ENCODE data around the gene EHMT2. TPM values are rescaled to one million over a fixed set of nuclear protein-coding genes. Genes with fewer than 3 reads are reported as not detected.
"Not testable (repeated sequence)": the region's sequence is repeated elsewhere in the genome, so short reads cannot be mapped to it uniquely, and the experiment has no call there.

EHMT2 gene
- 10 to 100 TPM; 57.0 to 58.4 TPM for total RNA-seq

DNA sequence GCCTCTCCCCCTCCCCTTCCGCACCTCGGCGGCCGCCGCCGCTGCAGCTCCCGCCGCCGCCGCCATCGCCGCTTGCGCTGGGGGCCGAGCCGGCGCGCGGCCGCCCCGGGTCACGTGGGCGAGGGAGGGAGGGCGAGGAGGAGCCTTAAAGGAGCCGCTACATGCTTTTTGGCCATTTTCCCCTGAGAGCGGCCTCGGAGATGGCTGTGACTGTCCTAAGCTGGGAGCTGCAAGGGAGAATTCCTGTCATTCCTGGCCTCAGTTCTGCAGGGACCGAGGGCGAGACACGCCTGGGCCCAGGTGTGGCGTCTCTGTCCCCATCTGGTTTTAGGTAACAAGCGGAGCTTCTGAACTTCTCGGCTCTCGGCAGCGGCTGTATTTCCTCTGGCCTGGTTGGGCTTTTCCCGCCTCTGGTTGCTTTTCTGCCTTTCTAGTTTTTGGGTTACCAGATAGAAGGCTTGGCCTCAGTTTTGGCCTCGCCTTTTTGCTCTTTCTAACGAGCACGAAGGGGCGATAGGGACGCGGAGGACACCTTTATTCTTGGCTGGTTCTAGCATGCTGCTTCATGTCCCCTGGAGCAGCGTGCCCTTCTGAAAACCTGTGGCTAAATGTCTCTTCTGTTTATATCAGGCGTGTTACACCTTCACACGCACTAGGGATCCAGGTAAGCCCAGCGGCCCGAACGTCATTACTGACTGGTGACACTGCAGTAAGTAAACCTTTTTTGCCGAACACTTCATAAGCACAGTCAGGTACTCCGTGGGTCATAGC is at the start of gene EHMT2:
TSS of gene EHMT2 (minus strand) at position 87 of the 771 bp plus-strand sequence. CDS start at position 66, 21 bp downstream.
- ChIA-PET CTCF (interaction anchor here (0.5 to 2.3 kb wide), 17 partner anchors 14 to 305 kb away, joined by 3 to 7 read pairs (median 4); partner anchors contain the start of genes ABHD16A, DXO, NCR3 and NEU1), POLR2A (interaction anchor here (0.7 to 2.6 kb wide), 24 partner anchors 9 to 403 kb away, joined by 3 to 22 read pairs (median 4); partner anchors contain the start of genes DDX39B, DXO, FKBPL and GPANK1)
- peak within 1 kb of the TSS; percentile 84 for H3K27ac Mint-ChIP-seq
- no peaks in the 10 kb centered on the region for H3K9me3 Mint-ChIP-seq
- DNase-seq = peak; percentile 91
- H3K4me1 Mint-ChIP-seq = peaks cover 49% of the 10 kb centered on the region
- H3K36me3 Mint-ChIP-seq (ENCODE audit: low read depth) = peaks cover 19% of the 10 kb centered on the region
- H3K4me3 Mint-ChIP-seq = peak within 1 kb of the TSS; percentile 90
- H3K27me3 Mint-ChIP-seq = peaks cover 5% of the 10 kb centered on the region

DNA sequence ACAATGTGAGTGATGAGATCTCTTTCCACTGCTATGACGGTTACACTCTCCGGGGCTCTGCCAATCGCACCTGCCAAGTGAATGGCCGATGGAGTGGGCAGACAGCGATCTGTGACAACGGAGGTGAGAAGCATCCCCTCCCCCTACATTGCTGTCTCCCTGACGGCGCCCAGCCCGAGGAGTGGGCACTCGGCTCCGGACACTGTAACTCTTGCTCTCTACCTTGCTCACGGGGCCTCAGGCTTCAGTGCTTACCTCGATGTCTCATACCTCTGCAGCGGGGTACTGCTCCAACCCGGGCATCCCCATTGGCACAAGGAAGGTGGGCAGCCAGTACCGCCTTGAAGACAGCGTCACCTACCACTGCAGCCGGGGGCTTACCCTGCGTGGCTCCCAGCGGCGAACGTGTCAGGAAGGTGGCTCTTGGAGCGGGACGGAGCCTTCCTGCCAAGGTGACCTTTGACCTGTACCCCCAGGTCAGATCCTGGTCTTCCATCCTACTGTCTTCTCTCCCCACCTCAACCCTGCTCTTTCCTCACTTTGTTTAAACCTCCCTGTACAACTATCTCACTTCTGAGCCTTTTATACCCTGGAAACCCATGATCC is 49.7 kb upstream of the EHMT2 start:
- H3K27ac Mint-ChIP-seq = no peak overlapping the region
- no peak overlapping the region for H3K4me3 Mint-ChIP-seq
- ChIA-PET CTCF (no interaction called here), POLR2A (interaction anchor here (2.4 kb wide), 1 partner anchor 11 kb away, joined by 10 read pairs; the partner anchor contains the start of genes NELFE and SKIC2)
- DNase-seq = no peak
- H3K27me3 Mint-ChIP-seq = peaks cover 19% of the 10 kb centered on the region
- H3K4me1 Mint-ChIP-seq = peaks cover 5% of the 10 kb centered on the region
- peaks cover 5% of the 10 kb centered on the region for H3K36me3 Mint-ChIP-seq (ENCODE audit: low read depth)
- H3K9me3 Mint-ChIP-seq = no peaks in the 10 kb centered on the region

DNA sequence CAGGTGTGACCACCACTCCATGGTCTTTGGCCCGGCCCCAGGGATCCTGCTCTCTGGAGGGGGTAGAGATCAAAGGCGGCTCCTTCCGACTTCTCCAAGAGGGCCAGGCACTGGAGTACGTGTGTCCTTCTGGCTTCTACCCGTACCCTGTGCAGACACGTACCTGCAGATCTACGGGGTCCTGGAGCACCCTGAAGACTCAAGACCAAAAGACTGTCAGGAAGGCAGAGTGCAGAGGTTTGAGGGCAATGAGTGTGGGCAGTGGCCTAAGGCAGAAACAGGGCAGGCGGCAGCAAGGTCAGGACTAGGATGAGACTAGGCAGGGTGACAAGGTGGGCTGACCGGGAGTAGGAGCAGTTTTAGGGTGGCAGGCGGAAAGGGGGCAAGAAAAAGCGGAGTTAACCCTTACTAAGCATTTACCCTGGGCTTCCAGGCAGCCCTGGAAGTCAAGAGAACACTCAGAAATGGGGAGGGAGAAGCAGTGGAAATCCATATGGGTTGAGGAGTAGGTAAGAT is 48.9 kb upstream of the EHMT2 start:
- Mint-ChIP-seq H3K36me3 (ENCODE audit: low read depth) (peaks cover 5% of the 10 kb centered on the region), H3K4me3 (no peak overlapping the region), H3K4me1 (peaks cover 5% of the 10 kb centered on the region), H3K27me3 (peaks cover 21% of the 10 kb centered on the region), H3K9me3 (no peaks in the 10 kb centered on the region), H3K27ac (no peak overlapping the region)
- DNase-seq = no peak
- ChIA-PET CTCF (no interaction called here), POLR2A (interaction anchor here (1.7 kb wide), 1 partner anchor 13 kb away, joined by 5 read pairs; the partner anchor contains the start of genes NELFE and SKIC2)

DNA sequence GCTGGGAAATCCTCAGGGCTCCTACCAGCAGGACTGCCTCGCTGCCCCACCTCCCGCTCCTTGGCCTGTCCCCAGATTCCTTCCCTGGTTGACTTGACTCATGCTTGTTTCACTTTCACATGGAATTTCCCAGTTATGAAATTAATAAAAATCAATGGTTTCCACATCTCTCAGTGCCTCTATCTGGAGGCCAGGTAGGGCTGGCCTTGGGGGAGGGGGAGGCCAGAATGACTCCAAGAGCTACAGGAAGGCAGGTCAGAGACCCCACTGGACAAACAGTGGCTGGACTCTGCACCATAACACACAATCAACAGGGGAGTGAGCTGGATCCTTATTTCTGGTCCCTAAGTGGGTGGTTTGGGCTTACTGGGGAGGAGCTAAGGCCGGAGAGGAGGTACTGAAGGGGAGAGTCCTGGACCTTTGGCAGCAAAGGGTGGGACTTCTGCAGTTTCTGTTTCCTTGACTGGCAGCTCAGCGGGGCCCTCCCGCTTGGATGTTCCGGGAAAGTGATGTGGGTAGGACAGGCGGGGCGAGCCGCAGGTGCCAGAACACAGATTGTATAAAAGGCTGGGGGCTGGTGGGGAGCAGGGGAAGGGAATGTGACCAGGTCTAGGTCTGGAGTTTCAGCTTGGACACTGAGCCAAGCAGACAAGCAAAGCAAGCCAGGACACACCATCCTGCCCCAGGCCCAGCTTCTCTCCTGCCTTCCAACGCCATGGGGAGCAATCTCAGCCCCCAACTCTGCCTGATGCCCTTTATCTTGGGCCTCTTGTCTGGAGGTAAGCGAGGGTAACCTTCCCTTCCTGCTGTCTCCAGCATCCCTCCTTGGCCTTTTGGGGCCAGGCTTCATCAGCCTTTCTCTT is 48.2 kb upstream of the EHMT2 start, which contains the start of gene CFB:
TSS of gene CFB (plus strand) at position 589 of the 863 bp plus-strand sequence. CDS start at position 716, 127 bp downstream.
- CTCF ChIA-PET = no interaction called here
- no peak within 1 kb of the TSS for H3K4me3 Mint-ChIP-seq
- no peak for DNase-seq
- H3K36me3 Mint-ChIP-seq (ENCODE audit: low read depth) = peaks cover 2% of the 10 kb centered on the region
- peaks cover 21% of the 10 kb centered on the region for H3K27me3 Mint-ChIP-seq
- H3K9me3 Mint-ChIP-seq = no peaks in the 10 kb centered on the region
- H3K4me1 Mint-ChIP-seq = peaks cover 5% of the 10 kb centered on the region
- POLR2A ChIA-PET = interaction anchor here (1.0 to 1.7 kb wide), 3 partner anchors 12 to 26 kb away, joined by 3 to 5 read pairs (median 3); partner anchors contain the start of genes DXO, NELFE and SKIC2
- no peak within 1 kb of the TSS for H3K27ac Mint-ChIP-seq

DNA sequence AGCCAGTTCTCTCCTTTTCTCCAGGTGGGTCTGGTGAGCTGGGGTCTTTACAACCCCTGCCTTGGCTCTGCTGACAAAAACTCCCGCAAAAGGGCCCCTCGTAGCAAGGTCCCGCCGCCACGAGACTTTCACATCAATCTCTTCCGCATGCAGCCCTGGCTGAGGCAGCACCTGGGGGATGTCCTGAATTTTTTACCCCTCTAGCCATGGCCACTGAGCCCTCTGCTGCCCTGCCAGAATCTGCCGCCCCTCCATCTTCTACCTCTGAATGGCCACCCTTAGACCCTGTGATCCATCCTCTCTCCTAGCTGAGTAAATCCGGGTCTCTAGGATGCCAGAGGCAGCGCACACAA is 47.6 kb upstream of the EHMT2 start:
- Mint-ChIP-seq H3K27ac (no peak overlapping the region), H3K4me3 (no peak overlapping the region), H3K9me3 (no peaks in the 10 kb centered on the region), H3K4me1 (peaks cover 5% of the 10 kb centered on the region), H3K36me3 (ENCODE audit: low read depth) (no peaks in the 10 kb centered on the region), H3K27me3 (peaks cover 24% of the 10 kb centered on the region)
- CTCF ChIA-PET = no interaction called here
- POLR2A ChIA-PET = interaction anchor here (1.0 to 1.7 kb wide), 3 partner anchors 13 to 27 kb away, joined by 3 to 5 read pairs (median 3); partner anchors contain the start of genes DXO, NELFE and SKIC2
- no peak for DNase-seq

DNA sequence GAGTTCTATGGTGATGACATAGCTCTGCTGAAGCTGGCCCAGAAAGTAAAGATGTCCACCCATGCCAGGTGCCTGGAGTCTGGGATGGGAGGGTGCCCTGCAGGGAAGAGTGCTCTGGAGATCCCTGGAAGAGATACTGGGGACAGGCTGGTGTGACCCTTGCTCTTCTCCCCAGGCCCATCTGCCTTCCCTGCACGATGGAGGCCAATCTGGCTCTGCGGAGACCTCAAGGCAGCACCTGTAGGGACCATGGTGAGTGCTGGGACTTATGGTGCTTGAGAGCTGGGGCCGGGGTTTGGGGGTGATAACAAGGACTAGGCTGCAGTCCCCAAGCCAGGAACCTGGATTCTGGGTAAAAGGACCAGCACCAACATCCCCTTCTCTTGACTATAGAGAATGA is 46.2 kb upstream of the EHMT2 start:
- H3K36me3 Mint-ChIP-seq (ENCODE audit: low read depth) = no peaks in the 10 kb centered on the region
- H3K27ac Mint-ChIP-seq = no peak overlapping the region
- ChIA-PET POLR2A (no interaction called here), CTCF (no interaction called here)
- DNase-seq = no peak
- peaks cover 24% of the 10 kb centered on the region for H3K27me3 Mint-ChIP-seq
- H3K4me1 Mint-ChIP-seq = peaks cover 5% of the 10 kb centered on the region
- H3K4me3 Mint-ChIP-seq = no peak overlapping the region
- no peaks in the 10 kb centered on the region for H3K9me3 Mint-ChIP-seq

DNA sequence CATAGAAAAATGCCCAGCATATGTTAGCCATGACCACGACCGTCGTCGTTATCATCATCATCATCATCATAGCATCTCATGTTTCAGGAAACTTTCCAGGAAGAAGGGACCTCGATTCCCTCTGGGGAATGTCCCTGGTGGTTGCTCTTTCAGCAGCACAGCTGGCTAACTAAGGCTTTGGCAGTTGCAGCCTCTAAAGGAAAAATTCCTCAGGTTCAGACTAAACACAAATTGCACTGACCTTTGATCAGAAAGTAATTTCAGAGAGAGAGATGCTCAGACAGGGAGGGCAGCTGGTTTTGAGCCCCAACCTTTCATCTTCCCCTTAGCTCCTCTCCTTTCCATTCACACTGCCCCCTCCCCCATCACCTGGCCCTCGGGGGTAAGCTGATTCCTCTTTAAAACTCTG is 42.8 kb upstream of the EHMT2 start:
- DNase-seq = no peak
- ChIA-PET CTCF (interaction anchor here (1.4 to 1.9 kb wide), 2 partner anchors 10 to 170 kb away, joined by 6 read pairs; no protein-coding TSS in a partner anchor), POLR2A (no interaction called here)
- Mint-ChIP-seq H3K27me3 (peaks cover 17% of the 10 kb centered on the region), H3K9me3 (no peaks in the 10 kb centered on the region), H3K36me3 (ENCODE audit: low read depth) (no peaks in the 10 kb centered on the region), H3K4me3 (no peak overlapping the region), H3K27ac (no peak overlapping the region), H3K4me1 (no peaks in the 10 kb centered on the region)

DNA sequence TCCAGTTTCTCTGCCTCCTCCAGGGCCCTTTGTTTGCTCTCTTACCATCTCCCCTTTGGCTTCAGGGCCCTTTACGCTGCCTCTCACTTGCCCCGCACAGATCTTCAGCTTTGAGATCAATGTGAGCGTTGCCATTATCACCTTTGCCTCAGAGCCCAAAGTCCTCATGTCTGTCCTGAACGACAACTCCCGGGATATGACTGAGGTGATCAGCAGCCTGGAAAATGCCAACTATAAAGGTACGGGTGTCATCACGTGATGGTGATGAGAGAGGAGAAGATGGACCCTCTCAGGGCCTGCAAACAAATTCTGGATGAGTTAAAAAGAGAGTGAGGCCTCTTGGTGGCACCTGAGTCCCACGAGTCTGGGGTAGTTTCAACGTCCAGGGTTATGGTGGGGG is 38.3 kb upstream of the EHMT2 start:
- Mint-ChIP-seq H3K36me3 (ENCODE audit: low read depth) (no peaks in the 10 kb centered on the region), H3K27me3 (peaks cover 4% of the 10 kb centered on the region), H3K9me3 (no peaks in the 10 kb centered on the region), H3K4me1 (no peaks in the 10 kb centered on the region), H3K27ac (no peak overlapping the region), H3K4me3 (no peak overlapping the region)
- no peak for DNase-seq
- POLR2A ChIA-PET = no interaction called here
- CTCF ChIA-PET = no interaction called here

DNA sequence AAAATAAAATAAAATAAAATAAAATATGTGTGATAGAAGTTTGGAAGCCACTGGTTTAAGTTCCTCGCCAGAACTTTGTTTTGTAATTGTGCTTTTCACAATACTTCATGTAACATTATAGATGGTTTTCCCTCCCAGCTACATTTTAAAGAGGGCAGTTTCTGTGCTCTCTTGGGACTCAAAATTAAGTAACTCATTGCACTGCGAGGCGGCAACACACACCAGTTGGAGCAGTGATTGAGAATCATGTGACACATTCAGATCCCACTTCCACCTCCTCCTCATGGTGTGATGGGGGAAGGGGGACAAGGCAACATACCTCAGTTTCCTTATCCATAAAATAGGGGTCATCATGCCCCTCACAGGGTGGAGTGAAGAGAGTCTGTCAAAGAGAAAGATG is 37.5 kb upstream of the EHMT2 start:
- CTCF ChIA-PET = interaction anchor here (1.1 kb wide), 1 partner anchor 37 kb away, joined by 4 read pairs; no protein-coding TSS in a partner anchor
- H3K9me3 Mint-ChIP-seq = no peaks in the 10 kb centered on the region
- peaks cover 2% of the 10 kb centered on the region for H3K27me3 Mint-ChIP-seq
- H3K27ac Mint-ChIP-seq = no peak overlapping the region
- H3K36me3 Mint-ChIP-seq (ENCODE audit: low read depth) = no peaks in the 10 kb centered on the region
- no peak for DNase-seq
- POLR2A ChIA-PET = no interaction called here
- no peaks in the 10 kb centered on the region for H3K4me1 Mint-ChIP-seq
- H3K4me3 Mint-ChIP-seq = no peak overlapping the region

DNA sequence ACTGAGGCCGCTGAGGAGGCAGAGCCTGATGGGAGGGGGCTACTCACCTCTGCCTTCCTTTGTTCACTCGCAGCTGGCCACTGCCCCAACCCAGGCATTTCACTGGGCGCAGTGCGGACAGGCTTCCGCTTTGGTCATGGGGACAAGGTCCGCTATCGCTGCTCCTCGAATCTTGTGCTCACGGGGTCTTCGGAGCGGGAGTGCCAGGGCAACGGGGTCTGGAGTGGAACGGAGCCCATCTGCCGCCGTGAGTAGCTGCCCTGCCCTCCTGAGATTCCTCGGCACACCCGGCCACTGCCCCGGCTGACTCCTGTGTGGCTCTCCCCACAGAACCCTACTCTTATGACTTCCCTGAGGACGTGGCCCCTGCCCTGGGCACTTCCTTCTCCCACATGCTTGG is 36.0 kb upstream of the EHMT2 start:
- H3K9me3 Mint-ChIP-seq = no peaks in the 10 kb centered on the region
- no peak for DNase-seq
- no peak overlapping the region for H3K27ac Mint-ChIP-seq
- H3K4me3 Mint-ChIP-seq = no peak overlapping the region
- H3K4me1 Mint-ChIP-seq = no peaks in the 10 kb centered on the region
- ChIA-PET POLR2A (no interaction called here), CTCF (no interaction called here)
- no peaks in the 10 kb centered on the region for H3K36me3 Mint-ChIP-seq (ENCODE audit: low read depth)
- H3K27me3 Mint-ChIP-seq = peaks cover 2% of the 10 kb centered on the region

DNA sequence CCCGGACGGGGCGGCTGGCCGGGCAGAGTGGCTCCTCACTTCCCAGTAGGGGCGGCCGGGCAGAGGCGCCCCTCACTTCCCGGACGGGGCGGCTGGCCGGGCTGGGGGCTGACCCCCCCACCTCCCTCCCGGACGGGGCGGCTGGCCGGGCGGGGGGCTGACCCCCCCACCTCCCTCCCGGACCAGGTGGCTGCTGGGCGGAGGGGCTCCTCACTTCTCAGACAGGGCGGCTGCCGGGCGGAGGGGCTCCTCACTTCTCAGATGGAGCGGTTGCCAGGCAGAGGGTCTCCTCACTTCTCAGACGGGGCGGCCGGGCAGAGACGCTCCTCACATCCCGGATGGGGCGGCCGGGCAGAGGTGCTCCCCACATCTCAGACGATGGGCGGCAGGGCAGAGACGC is 34.6 kb upstream of the EHMT2 start:
- POLR2A ChIA-PET, H3K27me3 Mint-ChIP-seq, H3K4me3 Mint-ChIP-seq: not testable (repeated sequence)

DNA sequence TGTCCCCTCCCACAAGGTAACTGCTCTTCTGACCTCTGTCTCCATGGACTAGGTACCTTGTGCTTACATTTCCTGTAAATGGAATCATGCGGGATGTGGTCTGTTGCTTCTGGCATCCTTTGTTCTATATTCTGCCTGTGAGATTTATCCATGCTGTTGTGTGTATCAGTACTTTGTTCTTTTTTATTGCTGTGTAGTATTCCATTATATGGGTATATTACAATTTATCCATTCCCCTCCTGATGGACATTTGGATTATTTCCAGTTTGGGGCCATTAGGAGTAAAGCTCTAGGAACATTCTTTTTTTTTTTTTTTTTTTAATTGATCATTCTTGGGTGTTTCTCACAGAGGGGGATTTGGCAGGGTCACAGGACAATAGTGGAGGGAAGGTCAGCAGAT is 33.5 kb upstream of the EHMT2 start:
- ChIA-PET CTCF (no interaction called here), POLR2A (no interaction called here)
- H3K4me3 Mint-ChIP-seq = no peak overlapping the region

More for the DNA sequence above, 34.6 kb upstream of the EHMT2 start:
- DNase-seq; CTCF ChIA-PET; H3K36me3 Mint-ChIP-seq (ENCODE audit: low read depth); H3K4me1 Mint-ChIP-seq; H3K9me3 Mint-ChIP-seq; H3K27ac Mint-ChIP-seq: not testable (repeated sequence)

DNA sequence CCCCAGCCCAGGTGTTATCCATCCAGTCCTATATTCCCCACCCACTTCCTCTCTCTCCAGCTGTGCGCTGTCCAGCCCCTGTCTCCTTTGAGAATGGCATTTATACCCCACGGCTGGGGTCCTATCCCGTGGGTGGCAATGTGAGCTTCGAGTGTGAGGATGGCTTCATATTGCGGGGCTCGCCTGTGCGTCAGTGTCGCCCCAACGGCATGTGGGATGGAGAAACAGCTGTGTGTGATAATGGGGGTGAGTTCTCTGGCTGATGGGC is 31.1 kb upstream of the EHMT2 start:
- CTCF ChIA-PET = no interaction called here

More for the DNA sequence above, 33.5 kb upstream of the EHMT2 start:
- Mint-ChIP-seq H3K4me1 (no peaks in the 10 kb centered on the region), H3K9me3 (no peaks in the 10 kb centered on the region), H3K27ac (no peak overlapping the region), H3K27me3 (peaks cover 3% of the 10 kb centered on the region), H3K36me3 (ENCODE audit: low read depth) (no peaks in the 10 kb centered on the region)
- DNase-seq = no peak

More for the DNA sequence above, 31.1 kb upstream of the EHMT2 start:
- POLR2A ChIA-PET = no interaction called here
- H3K9me3 Mint-ChIP-seq = no peaks in the 10 kb centered on the region
- no peak overlapping the region for H3K27ac Mint-ChIP-seq
- H3K27me3 Mint-ChIP-seq = peaks cover 3% of the 10 kb centered on the region
- no peaks in the 10 kb centered on the region for H3K4me1 Mint-ChIP-seq
- DNase-seq = no peak
- H3K36me3 Mint-ChIP-seq (ENCODE audit: low read depth) = no peaks in the 10 kb centered on the region
- no peak overlapping the region for H3K4me3 Mint-ChIP-seq

Measured in activated CD4-positive, alpha-beta memory T cell treated with anti-CD3 and anti-CD28 coated beads, Interleukin-2, amount 10 ng/mL, durations not matched to agents 7 days and 5 days (primary cell).